ENCODE measurements around the gene PRRT2. TPM values are rescaled to one million over a fixed set of nuclear protein-coding genes. Genes with fewer than 3 reads are reported as not detected.

The PRRT2 gene
- total and polyA plus RNA-seq, 4 donors, result 5.3 to 36.6 (median 20.7) TPM

DNA sequence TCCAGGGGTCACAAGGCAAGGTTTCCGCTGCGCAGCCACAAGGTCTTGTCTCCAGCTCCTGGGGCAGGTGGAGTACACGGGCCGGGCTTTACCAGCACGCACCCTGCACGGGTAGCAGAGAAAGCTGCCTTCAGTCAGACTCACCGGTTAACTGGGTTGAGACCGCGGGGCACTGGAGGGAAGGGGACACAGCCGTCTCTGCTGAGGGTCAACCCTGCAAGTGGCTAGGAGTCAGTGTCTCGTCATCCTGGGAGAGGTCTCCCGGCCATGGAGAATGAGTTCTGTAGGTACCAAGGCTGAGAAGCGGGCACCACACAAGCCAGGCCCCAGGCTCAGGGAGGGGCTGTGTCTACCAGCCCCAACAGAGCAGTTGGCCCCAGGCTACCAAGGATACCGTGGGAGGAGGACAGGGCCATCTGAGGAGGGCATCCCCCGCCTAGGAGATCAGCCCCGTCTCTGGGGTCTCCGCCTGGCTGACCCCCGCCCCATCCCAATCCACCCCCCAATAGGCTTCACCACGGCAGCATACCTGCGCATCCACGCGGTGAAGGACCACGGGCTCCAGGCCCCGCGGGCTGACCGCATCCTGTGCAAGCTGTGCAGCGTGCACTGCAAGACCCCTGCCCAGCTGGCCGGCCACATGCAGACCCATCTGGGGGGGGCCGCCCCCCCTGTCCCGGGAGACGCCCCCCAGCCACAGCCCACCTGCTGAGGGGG is 2.8 kb upstream of the PRRT2 start:
- ATAC-seq (ENCODE audit: low FRiP score), result no peak
- no peaks in the 10 kb centered on the region for H3K9me3 ChIP-seq (ENCODE audit: control insufficient read depth, low read length)
- intact Hi-C loops (cut with DNase I), result loop anchor here in 1 of 2 donors (5.0 kb wide), 1 partner anchor 568 kb away; no protein-coding TSS in a partner anchor
- H3K4me1 ChIP-seq (ENCODE audit: control insufficient read depth in 1 of 2, insufficient read depth in 2 of 2, low read length in 2 of 2), result no peaks in the 10 kb centered on the region
- peak in 1 of 2 donors; percentile 59 for DNase-seq
- no peaks in the 10 kb centered on the region for H3K36me3 ChIP-seq (ENCODE audit: control insufficient read depth in 1 of 2, insufficient read depth in 2 of 2, low read length in 1 of 2)
- H3K27ac ChIP-seq (ENCODE audit: low read depth in 1 of 2, low read length in 2 of 2), result peak overlapping the region in 1 of 2 donors; percentile 15
- no peak overlapping the region for H3K4me3 ChIP-seq (ENCODE audit: low read length in 2 of 2)
- 67 to 71% methylated on average over 31 of the region's 31 CpGs for WGBS, 2 donors
- no peaks in the 10 kb centered on the region for H3K27me3 ChIP-seq (ENCODE audit: control insufficient read depth in 1 of 2, insufficient read depth in 2 of 2, low read length in 1 of 2)

DNA sequence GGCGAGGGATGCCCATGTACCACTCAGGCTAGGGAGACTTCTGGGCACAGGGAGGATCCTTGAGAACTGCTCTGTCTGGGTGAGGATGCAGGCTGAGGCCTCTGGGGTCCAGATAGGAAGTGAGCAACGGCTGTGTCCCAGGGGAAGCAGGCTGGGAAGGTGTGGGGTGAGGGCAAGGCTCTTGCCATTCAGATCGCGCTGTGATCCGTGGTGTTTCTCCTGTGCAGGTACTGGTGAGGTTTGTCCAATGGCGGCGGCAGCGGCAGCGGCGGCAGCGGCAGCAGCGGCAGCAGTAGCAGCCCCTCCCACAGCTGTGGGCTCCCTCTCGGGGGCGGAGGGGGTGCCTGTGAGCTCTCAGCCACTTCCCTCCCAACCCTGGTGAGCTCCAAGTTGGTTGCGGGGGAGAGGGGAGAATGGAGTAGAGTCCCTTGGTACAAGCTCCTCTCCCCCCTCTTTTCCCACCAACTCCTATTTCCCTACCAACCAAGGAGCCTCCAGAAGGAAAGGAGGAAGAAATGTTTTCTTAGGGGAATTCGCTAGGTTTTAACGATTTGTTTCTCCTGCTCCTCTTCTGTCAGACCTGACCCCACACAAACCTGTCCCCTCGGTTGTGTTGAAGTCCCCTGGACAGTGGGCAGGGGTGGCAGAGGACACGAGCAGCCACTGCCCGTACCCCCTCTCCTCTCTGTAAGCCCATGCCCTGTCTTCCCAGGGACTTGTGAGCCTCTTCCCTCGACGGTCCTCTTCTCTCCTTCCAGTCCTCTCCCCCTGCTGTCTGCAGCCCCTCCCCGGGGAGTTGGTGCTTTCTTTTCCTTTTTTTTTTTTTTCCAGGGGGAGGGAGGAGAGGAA is 1.9 kb upstream of the PRRT2 start:
- H3K9me3 ChIP-seq (ENCODE audit: control insufficient read depth, low read length), result no peaks in the 10 kb centered on the region
- H3K4me3 ChIP-seq (ENCODE audit: low read length in 2 of 2), result no peak overlapping the region
- 22 to 27% methylated on average over 15 to 23 of the region's 23 CpGs for WGBS, 2 donors
- no peaks in the 10 kb centered on the region for H3K36me3 ChIP-seq (ENCODE audit: control insufficient read depth in 1 of 2, insufficient read depth in 2 of 2, low read length in 1 of 2)
- H3K27ac ChIP-seq (ENCODE audit: low read depth in 1 of 2, low read length in 2 of 2), result peak overlapping the region; percentile 15 to 59
- no peaks in the 10 kb centered on the region for H3K4me1 ChIP-seq (ENCODE audit: control insufficient read depth in 1 of 2, insufficient read depth in 2 of 2, low read length in 2 of 2)
- DNase-seq (peak in 1 of 2 donors; percentile 54), ATAC-seq (ENCODE audit: low FRiP score) (no peak)
- intact Hi-C loops (cut with DNase I), result loop anchor here in 1 of 2 donors (5.0 to 10.0 kb wide), 3 partner anchors 185 to 955 kb away; partner anchors contain the start of genes CFAP119, HIRIP3, INO80E and RNF40
- no peaks in the 10 kb centered on the region for H3K27me3 ChIP-seq (ENCODE audit: control insufficient read depth in 1 of 2, insufficient read depth in 2 of 2, low read length in 1 of 2)

DNA sequence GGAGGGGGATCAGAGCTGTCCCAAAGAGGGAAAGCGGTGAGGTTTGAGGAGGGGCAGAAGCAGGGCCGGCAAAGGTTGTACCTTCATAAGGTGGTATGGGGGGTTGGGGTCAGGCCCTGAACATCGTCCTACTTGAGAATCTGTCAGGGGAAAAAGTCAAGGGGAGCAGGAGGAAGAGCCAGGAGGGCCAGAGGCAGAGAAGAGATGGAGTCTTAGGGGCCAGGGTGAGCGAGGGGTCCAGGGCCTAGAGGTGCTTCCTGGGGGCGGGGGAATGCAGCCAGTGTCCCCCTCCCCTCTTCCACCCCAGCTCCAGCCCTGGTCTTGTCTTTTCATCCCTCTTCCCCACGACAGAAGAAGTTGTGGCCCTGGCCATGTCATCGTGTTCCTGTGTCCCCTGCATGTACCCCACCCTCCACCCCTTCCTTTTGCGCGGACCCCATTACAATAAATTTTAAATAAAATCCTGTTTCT is 1.3 kb upstream of the PRRT2 start:
- no peaks in the 10 kb centered on the region for H3K4me1 ChIP-seq (ENCODE audit: control insufficient read depth in 1 of 2, insufficient read depth in 2 of 2, low read length in 2 of 2)
- no peak overlapping the region for H3K4me3 ChIP-seq (ENCODE audit: low read length in 2 of 2)
- ATAC-seq (ENCODE audit: low FRiP score) (no peak), DNase-seq (no peak)
- peak overlapping the region; percentile 20 to 59 for H3K27ac ChIP-seq (ENCODE audit: low read depth in 1 of 2, low read length in 2 of 2)
- no peaks in the 10 kb centered on the region for H3K36me3 ChIP-seq (ENCODE audit: control insufficient read depth in 1 of 2, insufficient read depth in 2 of 2, low read length in 1 of 2)
- intact Hi-C loops (cut with DNase I), result loop anchor here in 1 of 2 donors (10.0 kb wide), 2 partner anchors 184 to 954 kb away; partner anchors contain the start of genes CFAP119, HIRIP3, INO80E and RNF40
- 7 to 9% methylated on average over 9 of the region's 9 CpGs for WGBS, 2 donors
- H3K9me3 ChIP-seq (ENCODE audit: control insufficient read depth, low read length), result no peaks in the 10 kb centered on the region
- no peaks in the 10 kb centered on the region for H3K27me3 ChIP-seq (ENCODE audit: control insufficient read depth in 1 of 2, insufficient read depth in 2 of 2, low read length in 1 of 2)

DNA sequence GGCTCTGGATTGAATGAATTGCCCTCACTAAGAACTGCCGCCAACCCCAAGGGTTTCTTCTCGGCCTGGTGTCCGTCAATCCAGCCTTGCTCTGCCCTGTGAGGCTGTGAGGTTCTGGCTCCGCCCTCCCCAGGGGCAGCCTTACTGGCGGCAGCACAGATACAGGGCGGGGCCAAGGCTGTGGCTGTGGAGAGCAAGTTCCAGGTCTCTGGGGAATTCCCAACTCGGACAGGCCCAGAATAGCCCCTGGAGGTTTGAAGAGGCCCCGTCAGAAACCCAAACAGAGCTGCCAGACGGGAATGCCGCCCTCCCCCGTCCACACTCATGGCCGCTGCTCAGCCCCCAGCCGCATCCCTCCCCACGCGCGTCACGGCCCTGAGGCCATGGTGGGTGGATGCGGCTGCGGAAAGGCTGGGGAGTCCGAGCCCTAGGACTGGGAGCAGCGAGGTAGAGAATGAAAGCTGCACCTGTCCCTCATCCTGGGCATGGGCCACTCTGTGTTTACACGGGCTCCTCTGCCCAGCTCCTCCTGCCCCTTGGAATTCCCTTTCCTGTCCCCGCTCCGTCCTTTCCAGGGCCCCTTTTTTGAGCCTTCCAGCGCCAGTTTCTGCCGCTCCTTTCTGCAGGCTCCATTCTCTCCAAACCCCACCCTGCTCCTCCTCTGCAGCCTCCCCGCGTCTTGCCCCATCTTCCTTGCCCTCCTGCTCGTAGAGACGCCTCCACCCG is 660 bp upstream of the PRRT2 start:
- no peaks in the 10 kb centered on the region for H3K4me1 ChIP-seq (ENCODE audit: control insufficient read depth in 1 of 2, insufficient read depth in 2 of 2, low read length in 2 of 2)
- peak overlapping the region; percentile 47 to 57 for H3K4me3 ChIP-seq (ENCODE audit: low read length in 2 of 2)
- H3K27me3 ChIP-seq (ENCODE audit: control insufficient read depth in 1 of 2, insufficient read depth in 2 of 2, low read length in 1 of 2), result no peaks in the 10 kb centered on the region
- intact Hi-C loops (cut with DNase I), result loop anchor here in 1 of 2 donors (10.0 kb wide), 2 partner anchors 183 to 953 kb away; partner anchors contain the start of genes CFAP119, HIRIP3, INO80E and RNF40
- no peaks in the 10 kb centered on the region for H3K36me3 ChIP-seq (ENCODE audit: control insufficient read depth in 1 of 2, insufficient read depth in 2 of 2, low read length in 1 of 2)
- ATAC-seq (ENCODE audit: low FRiP score), result peak; percentile 84
- H3K27ac ChIP-seq (ENCODE audit: low read depth in 1 of 2, low read length in 2 of 2), result peak overlapping the region; percentile 38 to 92
- H3K9me3 ChIP-seq (ENCODE audit: control insufficient read depth, low read length), result no peaks in the 10 kb centered on the region
- WGBS, 2 donors, result 0% methylated on average over 24 to 31 of the region's 31 CpGs
- DNase-seq, result peak; percentile 97 to 98

DNA sequence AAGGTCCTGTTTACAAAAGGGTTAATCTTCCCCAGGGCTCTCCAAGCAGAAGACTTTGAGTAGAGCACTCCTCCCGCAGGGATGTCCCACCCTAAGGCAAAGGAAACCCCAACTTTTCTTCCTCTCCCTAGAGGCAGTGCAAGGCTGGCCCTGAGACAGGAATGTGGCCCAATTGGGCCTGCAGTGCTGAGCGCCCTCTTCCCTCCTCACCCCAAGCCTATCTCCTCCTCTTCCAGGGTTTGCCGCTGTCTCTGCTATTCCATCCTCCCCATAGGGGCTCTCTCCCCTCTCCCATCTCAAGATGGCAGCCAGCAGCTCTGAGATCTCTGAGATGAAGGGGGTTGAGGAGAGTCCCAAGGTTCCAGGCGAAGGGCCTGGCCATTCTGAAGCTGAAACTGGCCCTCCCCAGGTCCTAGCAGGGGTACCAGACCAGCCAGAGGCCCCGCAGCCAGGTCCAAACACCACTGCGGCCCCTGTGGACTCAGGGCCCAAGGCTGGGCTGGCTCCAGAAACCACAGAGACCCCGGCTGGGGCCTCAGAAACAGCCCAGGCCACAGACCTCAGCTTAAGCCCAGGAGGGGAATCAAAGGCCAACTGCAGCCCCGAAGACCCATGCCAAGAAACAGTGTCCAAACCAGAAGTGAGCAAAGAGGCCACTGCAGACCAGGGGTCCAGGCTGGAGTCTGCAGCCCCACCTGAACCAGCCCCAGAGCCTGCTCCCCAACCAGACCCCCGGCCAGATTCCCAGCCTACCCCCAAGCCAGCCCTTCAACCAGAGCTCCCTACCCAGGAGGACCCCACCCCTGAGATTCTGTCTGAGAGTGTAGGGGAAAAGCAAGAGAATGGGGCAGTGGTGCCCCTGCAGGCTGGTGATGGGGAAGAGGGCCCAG is 1.0 kb downstream of the PRRT2 start:
- peak overlapping the region in 1 of 2 donors; percentile 75 for H3K27ac ChIP-seq (ENCODE audit: low read depth in 1 of 2, low read length in 2 of 2)
- ATAC-seq (ENCODE audit: low FRiP score), result no peak
- no peaks in the 10 kb centered on the region for H3K36me3 ChIP-seq (ENCODE audit: control insufficient read depth in 1 of 2, insufficient read depth in 2 of 2, low read length in 1 of 2)
- intact Hi-C loops (cut with DNase I), result loop anchor here in 1 of 2 donors (10.0 kb wide), 2 partner anchors 182 to 952 kb away; partner anchors contain the start of genes CFAP119, HIRIP3, INO80E and RNF40
- H3K27me3 ChIP-seq (ENCODE audit: control insufficient read depth in 1 of 2, insufficient read depth in 2 of 2, low read length in 1 of 2), result no peaks in the 10 kb centered on the region
- WGBS, 2 donors, result 23 to 26% methylated on average over 9 of the region's 9 CpGs
- H3K4me3 ChIP-seq (ENCODE audit: low read length in 2 of 2), result peak overlapping the region in 1 of 2 donors; percentile 47
- H3K9me3 ChIP-seq (ENCODE audit: control insufficient read depth, low read length), result no peaks in the 10 kb centered on the region
- H3K4me1 ChIP-seq (ENCODE audit: control insufficient read depth in 1 of 2, insufficient read depth in 2 of 2, low read length in 2 of 2), result no peaks in the 10 kb centered on the region
- no peak for DNase-seq

DNA sequence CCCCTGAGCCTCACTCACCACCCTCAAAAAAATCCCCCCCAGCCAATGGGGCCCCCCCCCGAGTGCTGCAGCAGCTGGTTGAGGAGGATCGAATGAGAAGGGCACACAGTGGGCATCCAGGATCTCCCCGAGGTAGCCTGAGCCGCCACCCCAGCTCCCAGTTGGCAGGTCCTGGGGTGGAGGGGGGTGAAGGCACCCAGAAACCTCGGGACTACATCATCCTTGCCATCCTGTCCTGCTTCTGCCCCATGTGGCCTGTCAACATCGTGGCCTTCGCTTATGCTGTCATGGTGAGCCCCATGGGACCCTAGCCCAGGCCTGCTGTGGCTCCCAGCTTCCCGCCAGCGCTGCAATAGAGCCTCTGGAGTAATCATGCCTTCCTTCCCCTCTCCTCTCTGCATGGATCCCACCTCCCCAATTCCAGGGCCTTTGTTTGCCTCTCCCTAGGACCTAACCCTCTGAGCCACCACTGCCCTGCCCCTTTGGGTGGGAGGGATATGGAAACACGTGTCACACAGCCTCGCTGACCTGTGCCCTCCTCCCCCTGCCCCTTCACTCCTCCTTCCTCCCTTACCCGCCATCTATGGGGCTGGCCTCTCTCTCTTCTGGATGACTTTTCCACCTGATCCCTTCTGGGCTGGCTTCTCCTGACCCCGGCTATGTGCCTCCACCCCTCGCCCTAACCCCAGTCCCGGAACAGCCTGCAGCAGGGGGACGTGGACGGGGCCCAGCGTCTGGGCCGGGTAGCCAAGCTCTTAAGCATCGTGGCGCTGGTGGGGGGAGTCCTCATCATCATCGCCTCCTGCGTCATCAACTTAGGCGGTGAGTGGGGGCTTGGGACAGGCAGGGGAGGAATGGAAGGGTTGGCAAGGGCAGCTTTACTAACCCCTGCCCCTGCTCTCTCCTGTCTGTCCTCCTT is 1.9 kb downstream of the PRRT2 start:
- no peaks in the 10 kb centered on the region for H3K27me3 ChIP-seq (ENCODE audit: control insufficient read depth in 1 of 2, insufficient read depth in 2 of 2, low read length in 1 of 2)
- 54 to 62% methylated on average over 22 to 24 of the region's 24 CpGs for WGBS, 2 donors
- H3K27ac ChIP-seq (ENCODE audit: low read depth in 1 of 2, low read length in 2 of 2), result no peak overlapping the region
- no peak overlapping the region for H3K4me3 ChIP-seq (ENCODE audit: low read length in 2 of 2)
- no peak for ATAC-seq (ENCODE audit: low FRiP score)
- peak in 1 of 2 donors; percentile 53 for DNase-seq
- intact Hi-C loops (cut with DNase I), result loop anchor here in 1 of 2 donors (10.0 kb wide), 2 partner anchors 181 to 951 kb away; partner anchors contain the start of genes CFAP119, HIRIP3, INO80E and RNF40
- no peaks in the 10 kb centered on the region for H3K36me3 ChIP-seq (ENCODE audit: control insufficient read depth in 1 of 2, insufficient read depth in 2 of 2, low read length in 1 of 2)
- H3K9me3 ChIP-seq (ENCODE audit: control insufficient read depth, low read length), result no peaks in the 10 kb centered on the region
- no peaks in the 10 kb centered on the region for H3K4me1 ChIP-seq (ENCODE audit: control insufficient read depth in 1 of 2, insufficient read depth in 2 of 2, low read length in 2 of 2)

DNA sequence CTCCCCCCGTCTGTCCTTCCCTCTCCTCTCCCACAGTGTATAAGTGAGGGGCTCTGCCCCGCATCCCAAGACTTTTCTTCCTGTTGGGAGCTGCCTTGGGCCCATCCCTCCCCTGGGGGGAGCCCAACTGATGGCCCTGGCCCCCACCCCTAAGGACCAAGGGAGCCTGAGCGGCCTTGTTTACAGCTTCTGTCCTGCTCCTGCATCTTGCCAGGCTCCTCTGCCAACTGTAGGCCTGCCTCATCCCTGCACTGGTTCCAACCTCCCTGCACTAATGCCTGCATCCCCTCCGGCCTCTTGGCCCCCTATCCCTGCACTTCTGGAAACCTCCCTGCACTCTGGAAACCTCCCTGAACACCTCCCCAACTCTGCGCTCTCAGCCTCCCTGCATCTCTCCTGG is 2.6 kb downstream of the PRRT2 start:
- Histone ChIP-seq H3K36me3 (ENCODE audit: control insufficient read depth in 1 of 2, insufficient read depth in 2 of 2, low read length in 1 of 2) (no peaks in the 10 kb centered on the region), H3K27me3 (ENCODE audit: control insufficient read depth in 1 of 2, insufficient read depth in 2 of 2, low read length in 1 of 2) (no peaks in the 10 kb centered on the region), H3K4me3 (ENCODE audit: low read length in 2 of 2) (no peak overlapping the region), H3K9me3 (ENCODE audit: control insufficient read depth, low read length) (no peaks in the 10 kb centered on the region), H3K4me1 (ENCODE audit: control insufficient read depth in 1 of 2, insufficient read depth in 2 of 2, low read length in 2 of 2) (no peaks in the 10 kb centered on the region), H3K27ac (ENCODE audit: low read depth in 1 of 2, low read length in 2 of 2) (no peak overlapping the region)
- ATAC-seq (ENCODE audit: low FRiP score) (no peak), DNase-seq (peak in 1 of 2 donors; percentile 47)
- intact Hi-C loops (cut with DNase I), result loop anchor here in 1 of 2 donors (10.0 kb wide), 2 partner anchors 180 to 950 kb away; partner anchors contain the start of genes CFAP119, HIRIP3, INO80E and RNF40
- WGBS, 2 donors, result 74 to 76% methylated on average over 5 of the region's 5 CpGs

All from aorta (tissue), 5 donors.